Activated CD4-positive, alpha-beta T cell treated with anti-CD3 and anti-CD28 coated beads, Interleukin-2, Interleukin-6, amounts not matched to agents 100 ng/mL and 50 ng/mL, durations not matched to agents 16 hours and 8 hours (primary cell): Measurements from ENCODE around the gene PRKN.

Source experiments
- DNase-seq: peaks from one replicate; pipeline ENCODE4 v3.0.0-alpha.2; 2020

Gene PRKN

DNA sequence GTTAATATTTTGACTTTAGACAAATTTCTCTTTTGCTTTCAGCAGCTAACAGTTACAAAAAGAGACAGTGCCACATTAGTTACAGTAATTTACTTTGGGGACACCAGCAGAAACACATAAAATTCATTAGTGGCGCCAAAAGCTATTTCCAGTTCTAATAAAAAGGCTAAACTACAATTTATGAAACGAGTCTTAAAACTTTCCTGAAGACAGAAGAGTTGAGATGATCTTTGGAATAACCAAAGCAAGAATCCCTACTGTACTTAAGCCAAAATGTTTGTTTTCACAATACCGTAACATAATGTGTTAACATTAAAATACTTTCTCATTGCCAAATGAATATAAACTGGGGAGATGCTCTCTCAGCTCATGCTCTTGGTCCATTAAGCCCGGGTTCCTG is 1103.5 kb downstream of the PRKN start:
- no peak for DNase-seq

DNA sequence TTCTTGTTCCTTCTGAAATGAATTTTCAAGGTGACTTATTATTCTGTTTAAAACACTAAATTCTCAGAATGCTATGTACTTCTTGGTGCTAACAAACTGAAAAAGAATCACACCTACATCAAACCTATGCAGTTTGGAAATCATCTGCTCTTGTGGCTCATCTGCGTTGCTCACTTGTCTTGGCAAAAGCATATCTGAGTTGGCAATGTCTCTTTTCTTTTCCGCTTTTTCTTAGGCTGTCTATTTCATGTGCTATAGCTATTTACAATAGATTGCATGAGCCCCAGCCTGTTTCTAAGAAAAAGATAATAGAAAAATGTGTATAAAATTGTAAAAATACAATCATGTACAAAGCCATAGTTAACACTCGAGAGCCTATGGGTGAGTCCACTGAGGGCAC is 1104.8 kb downstream of the PRKN start:
- no peak for DNase-seq

- DNase-seq, result peak; percentile 2
Observed at GRCh38 chr6:161618831-161619454, 1108.6 kb downstream of the PRKN start.

DNA sequence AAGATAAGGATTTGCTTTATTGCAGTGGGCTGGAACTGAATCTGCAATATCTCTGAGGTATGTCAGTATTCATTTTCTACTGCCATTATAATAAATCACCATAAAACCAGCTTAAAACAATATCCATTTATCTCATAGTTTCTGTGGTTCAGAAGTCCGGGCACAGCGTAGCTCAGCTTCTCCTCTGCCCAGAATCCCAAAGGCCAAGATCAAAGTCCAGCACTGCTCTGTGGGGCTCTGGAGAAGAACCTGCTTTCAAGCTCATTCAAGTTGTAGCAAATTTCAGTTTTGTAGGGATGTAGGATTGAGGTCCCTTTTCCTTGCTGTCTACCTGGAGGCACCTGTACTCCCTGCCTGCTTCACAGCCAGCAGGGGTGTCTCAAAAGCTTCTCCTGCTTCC is 1113.9 kb downstream of the PRKN start:
- no peak for DNase-seq

GRCh38 chr6:161608771-161609170 is 1118.8 kb downstream of the PRKN start:
- no peak for DNase-seq

DNA sequence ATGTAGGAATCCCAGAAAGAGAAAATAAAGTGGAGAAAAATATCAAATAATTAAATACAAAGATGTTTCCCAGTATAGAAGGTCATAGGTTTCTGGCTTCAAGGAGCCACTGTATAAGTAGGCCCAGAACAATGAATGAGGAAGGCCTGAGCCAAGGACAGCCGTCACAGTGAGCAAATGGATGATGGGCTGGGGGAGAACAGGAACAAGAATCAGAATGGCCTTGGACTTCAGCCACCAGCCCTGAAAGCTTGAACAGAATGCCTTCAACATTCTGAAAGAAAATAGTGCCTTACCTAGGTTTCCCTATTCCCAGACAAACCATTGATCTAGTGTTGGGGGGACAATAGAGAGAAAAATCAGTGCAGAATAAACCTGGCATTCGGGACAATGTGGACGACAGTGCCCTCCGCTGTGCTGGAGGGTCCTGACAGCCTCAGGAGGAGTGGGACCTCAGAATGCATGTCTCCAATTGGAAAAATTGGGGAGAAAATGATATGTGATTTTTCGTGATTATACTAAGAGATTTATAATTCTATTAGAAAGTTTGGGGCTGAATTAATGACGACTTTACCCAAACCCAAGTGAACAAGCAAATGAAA is 1119.8 kb downstream of the PRKN start:
- DNase-seq, result no peak

GRCh38 chr6:161602359-161602758 is 1125.2 kb downstream of the PRKN start:
- DNase-seq, result no peak

DNA sequence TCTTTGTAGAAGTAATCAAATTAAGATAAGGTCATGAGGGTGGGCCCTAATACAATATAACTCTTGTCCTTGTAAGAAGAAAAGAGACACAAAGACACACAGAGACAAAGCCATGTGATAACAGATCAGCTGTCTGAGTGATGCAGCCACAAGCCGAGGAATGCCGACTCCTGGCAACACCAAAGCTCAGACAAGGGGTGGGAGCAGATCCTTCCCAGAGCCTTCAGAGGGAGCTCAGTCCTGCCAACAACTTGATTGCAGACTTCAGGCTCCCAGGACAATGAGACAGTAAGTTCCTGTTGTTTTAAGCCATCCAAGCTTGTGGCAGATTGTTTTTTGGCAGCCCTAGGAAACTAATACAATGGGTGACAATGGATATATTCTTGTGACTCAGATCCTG is 1128.7 kb downstream of the PRKN start:
- no peak for DNase-seq

DNA sequence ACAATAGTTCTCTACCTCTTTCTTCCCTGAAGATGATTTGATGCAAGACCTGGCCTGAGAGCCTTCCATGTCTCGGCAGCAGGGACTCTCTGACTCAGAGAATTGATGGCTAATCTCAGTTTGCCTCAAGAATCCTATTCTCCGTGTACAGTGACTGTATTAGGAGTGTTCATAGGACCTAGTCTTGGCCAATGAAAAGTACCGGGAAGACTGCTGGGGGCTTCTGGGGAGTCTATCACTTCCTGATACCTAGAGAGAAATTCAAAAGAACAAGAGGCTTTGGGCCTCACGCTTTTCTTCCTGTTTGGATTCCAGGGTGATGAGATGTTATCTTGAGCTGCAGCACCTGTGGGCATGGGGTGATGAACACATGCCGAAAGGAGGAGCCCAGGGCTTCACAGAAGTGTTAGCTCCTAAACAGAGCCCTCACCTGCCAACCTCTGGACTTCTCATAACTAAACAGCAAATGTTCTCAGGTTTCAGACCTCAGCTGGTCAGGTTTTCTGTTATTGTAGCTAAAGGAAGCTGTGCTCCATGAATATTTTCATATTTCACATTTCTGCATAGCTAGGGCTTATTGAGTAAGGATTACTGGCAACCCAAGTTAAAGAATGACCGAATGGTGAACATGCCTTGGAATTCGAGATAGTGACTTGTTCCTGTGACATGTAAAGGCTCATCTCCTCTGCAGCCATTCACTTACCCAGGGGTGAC is 1130.6 kb downstream of the PRKN start:
- DNase-seq, result no peak

DNA sequence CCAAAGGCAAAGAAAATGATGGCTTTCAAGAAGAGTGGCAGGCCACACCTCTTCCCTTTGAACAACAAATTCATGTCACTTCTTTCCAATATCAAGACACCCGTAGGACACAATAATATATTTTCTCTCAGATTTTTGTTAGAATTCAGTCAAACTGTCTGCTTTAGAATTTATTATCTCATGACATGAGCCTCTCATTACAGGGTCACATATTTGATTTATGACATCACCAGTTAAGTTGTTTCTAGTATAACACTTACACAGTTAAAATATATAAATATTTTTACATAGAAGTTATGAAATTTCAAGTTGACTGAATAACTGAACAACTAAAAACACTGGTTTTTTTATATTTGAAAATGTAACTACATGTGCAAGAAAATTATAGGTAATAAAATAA is 1133.2 kb downstream of the PRKN start:
- DNase-seq, result no peak

DNA sequence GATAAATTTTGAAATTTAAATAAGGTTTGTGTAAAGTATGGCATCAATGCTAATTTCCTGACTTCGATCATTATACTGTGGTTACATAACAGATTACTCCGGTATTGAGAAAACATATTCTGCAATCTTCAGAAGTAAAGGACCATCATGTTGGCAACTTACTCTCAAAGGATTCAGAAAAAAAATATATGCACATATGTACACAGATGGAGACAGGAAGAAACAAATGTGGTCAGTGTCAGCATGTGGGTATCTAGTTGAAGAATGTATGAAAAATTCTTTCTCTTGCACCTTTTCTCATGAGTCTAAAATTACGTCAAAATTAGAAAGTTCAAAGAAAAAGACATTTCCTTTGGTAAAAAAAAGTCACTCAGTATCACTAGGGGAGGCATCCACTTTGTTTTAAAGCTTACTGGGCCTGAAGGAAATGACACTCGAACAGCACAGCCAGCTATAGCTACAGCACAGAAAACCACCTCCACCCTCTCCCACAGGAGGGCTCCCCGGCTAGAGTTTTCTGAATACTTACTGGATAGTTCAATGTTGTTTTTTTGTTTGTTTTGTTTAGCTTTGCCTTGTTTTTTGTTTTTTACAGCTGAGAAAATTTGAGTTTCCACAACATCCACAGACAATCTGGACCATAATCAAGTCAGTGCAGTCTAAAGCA is 1136.5 kb downstream of the PRKN start:
- no peak for DNase-seq

DNA sequence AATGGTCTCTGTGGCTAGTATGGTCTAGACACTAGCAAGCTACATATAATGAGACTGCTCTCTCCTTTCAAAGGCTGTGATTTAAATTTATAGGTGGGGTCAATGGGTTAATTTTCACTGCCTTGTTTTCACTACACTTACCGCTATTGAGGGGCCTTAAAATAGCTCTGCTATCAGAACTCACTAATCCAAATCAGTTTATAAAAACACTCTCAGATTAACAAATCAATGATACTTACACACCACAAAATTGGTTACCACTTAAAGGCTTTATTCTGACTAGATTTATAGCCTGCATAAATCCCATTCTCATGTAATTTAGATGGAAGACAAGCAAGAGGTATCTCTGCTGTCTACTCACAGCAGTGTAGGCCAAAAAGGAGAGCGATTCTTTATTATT is 1140.7 kb downstream of the PRKN start:
- DNase-seq, result no peak

DNA sequence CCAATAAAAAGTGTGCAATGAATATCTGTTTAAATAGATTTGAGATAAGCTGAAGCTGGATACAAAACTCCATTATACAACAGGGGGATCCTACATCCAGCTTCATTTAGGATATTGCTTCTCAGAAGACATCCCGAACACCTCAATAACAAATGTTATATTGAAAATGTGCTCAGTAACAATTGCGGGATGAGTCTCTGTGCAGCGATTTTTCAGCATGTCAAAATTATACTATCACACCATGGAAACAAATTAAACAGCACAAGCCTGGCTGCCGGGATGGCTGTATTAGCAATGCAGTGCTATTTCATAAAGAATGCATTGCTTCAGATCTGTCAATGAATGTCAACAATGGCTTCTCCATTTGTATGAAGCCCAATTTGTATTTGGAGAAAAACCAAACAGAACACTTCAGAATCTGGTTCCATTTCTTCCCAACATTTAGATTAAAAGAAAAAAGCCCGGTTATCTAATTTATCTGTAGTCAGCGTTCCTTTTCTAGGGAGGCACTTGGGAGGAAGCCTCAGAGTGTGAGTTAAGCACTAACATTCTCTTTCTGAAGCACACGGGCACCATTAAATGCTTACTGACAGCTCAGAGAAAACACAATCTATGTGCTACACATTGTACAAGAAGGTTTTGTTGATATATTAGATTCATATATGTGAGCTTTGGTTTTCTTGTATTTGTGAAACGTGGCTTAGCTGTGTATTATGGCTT is 1142.8 kb downstream of the PRKN start:
- DNase-seq, result no peak

DNA sequence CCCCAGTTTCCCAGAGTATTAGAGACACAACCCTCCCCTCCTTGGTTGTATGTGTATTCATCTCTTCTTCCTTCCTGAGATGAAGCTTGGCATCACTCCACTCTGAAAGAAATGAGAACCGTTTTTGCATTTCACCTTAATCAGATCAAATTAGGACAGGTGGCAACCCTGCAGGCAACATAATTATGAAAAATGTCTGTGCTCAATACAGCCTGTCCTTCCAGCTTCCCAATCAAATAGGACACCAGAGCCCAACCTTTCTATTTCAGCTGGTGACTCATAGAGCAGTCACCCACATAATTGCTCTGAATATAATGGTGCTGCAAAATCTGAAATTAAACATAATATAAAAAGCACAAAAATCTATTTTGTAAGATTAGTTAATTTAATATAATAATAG is 1143.5 kb downstream of the PRKN start:
- DNase-seq, result no peak

DNA sequence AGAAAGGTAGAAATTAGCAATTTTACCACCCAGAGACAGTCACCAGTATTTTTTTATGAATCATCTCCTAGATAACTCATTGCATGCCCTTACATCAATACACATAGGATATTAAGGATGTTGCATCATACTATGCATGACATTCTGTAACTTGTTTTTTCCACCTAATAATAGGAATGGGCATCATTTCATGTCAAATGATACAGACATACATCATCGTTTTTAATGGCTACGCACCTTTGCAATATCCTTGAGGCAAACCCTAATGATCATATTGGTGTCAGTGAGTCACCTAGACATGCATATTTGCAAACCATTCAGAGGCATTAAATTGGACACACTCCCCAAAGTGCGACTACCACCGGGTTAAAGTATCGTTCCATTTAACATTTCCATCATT is 1144.0 kb downstream of the PRKN start:
- no peak for DNase-seq

DNA sequence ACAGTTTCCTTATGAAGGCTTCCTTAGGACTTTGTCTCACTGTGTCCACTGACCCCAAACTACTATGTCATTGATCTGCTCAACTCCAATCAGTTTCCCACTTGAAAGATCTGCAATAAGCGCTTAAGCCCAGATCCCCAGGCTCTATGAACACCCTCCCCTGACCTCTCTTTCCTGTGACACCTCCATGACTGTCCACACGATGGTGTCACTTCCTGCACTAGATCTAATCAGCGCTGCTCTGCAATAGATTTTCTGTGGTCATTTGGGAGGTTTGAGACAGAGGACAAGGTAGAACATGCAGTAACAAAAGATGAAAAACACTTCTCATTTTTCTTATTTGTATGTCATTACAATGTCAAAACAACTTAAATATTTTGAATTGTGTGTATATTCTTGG is 1149.1 kb downstream of the PRKN start:
- no peak for DNase-seq

- DNase-seq, result no peak
Observed at GRCh38 chr6:161575523-161576254, 1151.9 kb downstream of the PRKN start.

- DNase-seq, result no peak
Observed at GRCh38 chr6:161568885-161569456, 1158.6 kb downstream of the PRKN start.

- no peak for DNase-seq
Observed at GRCh38 chr6:161564952-161565351, 1162.6 kb downstream of the PRKN start.

GRCh38 chr6:161561908-161562307 is 1165.7 kb downstream of the PRKN start:
- no peak for DNase-seq

GRCh38 chr6:161557333-161558107 is 1170.0 kb downstream of the PRKN start:
- no peak for DNase-seq
